ENCODE data around the gene TMEM59L. TPM values are rescaled to one million over a fixed set of nuclear protein-coding genes. Genes with fewer than 3 reads are reported as not detected.

TMEM59L gene
- polyA plus RNA-seq, 1 of the 3 experiments (the other 2 are of a cell fraction), result 9.6 TPM

DNA sequence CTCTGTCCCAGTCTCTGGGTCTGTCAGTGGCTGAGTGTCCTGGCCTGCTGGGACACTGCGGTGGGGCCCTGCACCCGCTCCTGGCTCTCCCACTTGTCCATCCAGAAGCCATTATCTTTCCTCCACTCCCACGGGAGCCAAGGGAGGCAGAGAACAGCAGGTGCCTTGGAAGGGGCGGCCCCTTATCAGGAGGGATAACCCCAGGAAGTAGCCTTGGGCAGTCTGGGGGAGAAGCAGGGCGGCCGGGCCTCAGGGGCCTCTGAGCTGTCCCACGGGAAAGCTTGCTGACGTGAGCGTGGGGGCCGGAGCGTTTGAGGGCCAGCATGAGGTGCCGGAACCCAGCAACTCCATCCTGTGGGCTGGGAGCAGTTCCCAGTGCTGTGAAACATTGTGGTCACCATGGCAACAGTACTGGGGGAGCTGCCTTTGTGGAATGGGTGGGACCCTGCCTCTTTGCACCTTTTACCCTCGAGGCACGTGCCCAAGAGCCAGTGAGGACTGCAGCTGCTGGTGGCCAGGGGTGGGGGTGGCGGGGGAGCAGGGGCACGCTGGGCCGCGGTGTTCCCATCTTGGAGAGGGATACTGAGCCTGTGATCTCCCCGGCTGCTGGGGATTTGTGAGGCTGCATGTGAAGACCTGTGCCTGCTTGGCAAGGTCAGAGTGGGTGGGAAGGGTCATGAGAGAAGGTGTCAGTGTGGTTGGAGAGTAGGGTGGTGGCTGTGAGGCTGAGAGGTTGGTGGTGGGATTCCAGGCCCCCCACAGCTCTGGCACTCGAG is 45.1 kb downstream of the TMEM59L start:
- peak; percentile 76 for DNase-seq
- WGBS (ENCODE audit: low lambda C conversion rate), result 76% methylated on average over 18 of the region's 20 CpGs
- H3F3A ChIP-seq (replicated peaks; ENCODE audit: insufficient read depth), result peaks cover 30% of the 10 kb centered on the region
- H3K27me3 ChIP-seq (ENCODE audit: insufficient read depth), result no peaks in the 10 kb centered on the region
- H3K4me2 ChIP-seq, result no peak overlapping the region
- no peak overlapping the region for H3K9ac ChIP-seq
- no peaks in the 10 kb centered on the region for H4K20me1 ChIP-seq (ENCODE audit: insufficient read depth)
- no peaks in the 10 kb centered on the region for H3K36me3 ChIP-seq (replicated peaks in 1 of 2; ENCODE audit: control insufficient read depth in 1 of 2, insufficient read depth in 2 of 2, low read length in 1 of 2)
- no peak for TF ChIP-seq TAF1 (IDR thresholded peaks at IDR 0.05; ENCODE audit: borderline replicate concordance, low read depth, low read length)
- no peak for TF ChIP-seq MEF2A (IDR thresholded peaks at IDR 0.05; ENCODE audit: borderline replicate concordance, low read depth)
- no peak for TF ChIP-seq CTCF (IDR thresholded peaks at IDR 0.05)
- TF ChIP-seq SIN3A (IDR thresholded peaks at IDR 0.05; ENCODE audit: borderline replicate concordance, low read depth, low read length), result no peak
- TF ChIP-seq CHD2 (IDR thresholded peaks at IDR 0.05; ENCODE audit: low read length, partially characterized antibody), result no peak
- no peak for TF ChIP-seq IRF3 (IDR thresholded peaks at IDR 0.05; ENCODE audit: low read depth, low read length)
- no peak for TF ChIP-seq EP300 (IDR thresholded peaks at IDR 0.05; ENCODE audit: borderline replicate concordance in 1 of 2, low read depth in 1 of 2, low read length in 1 of 2)
- TF ChIP-seq YY1 (IDR thresholded peaks at IDR 0.05; ENCODE audit: low read depth), result no peak
- TF ChIP-seq GABPA (IDR thresholded peaks at IDR 0.05; ENCODE audit: low read depth), result no peak
- no peak for TF ChIP-seq FOXM1 (IDR thresholded peaks at IDR 0.05; ENCODE audit: low read depth)
- no peak for TF ChIP-seq RAD21 (IDR thresholded peaks at IDR 0.05; ENCODE audit: low read length)
- no peak for TF ChIP-seq GATA2 (CRISPR knock-in tag; IDR thresholded peaks at IDR 0.05)
- TF ChIP-seq, protein P1, sequence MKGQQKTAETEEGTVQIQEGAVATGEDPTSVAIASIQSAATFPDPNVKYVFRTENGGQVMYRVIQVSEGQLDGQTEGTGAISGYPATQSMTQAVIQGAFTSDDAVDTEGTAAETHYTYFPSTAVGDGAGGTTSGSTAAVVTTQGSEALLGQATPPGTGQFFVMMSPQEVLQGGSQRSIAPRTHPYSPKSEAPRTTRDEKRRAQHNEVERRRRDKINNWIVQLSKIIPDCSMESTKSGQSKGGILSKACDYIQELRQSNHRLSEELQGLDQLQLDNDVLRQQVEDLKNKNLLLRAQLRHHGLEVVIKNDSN (IDR thresholded peaks at IDR 0.05; ENCODE audit: borderline replicate concordance, low read depth), result no peak
- H3K4me3 ChIP-seq (ENCODE audit: low read depth in 2 of 2, low read length in 1 of 2), result no peak overlapping the region
- no peaks in the 10 kb centered on the region for H3K9me3 ChIP-seq
- no peak overlapping the region for H2AFZ ChIP-seq (ENCODE audit: low read depth)
- CTCF ChIA-PET, result interaction anchor here (0.7 to 0.9 kb wide), 3 partner anchors 88 to 209 kb away, joined by 3 read pairs; no protein-coding TSS in a partner anchor
- H3K27ac ChIP-seq (ENCODE audit: low read depth in 2 of 2, low read length in 1 of 2), result no peak overlapping the region
- no peaks in the 10 kb centered on the region for H3K9me2 ChIP-seq
- H3K4me1 ChIP-seq (ENCODE audit: control insufficient read depth in 1 of 2, insufficient read depth in 2 of 2, low read depth in 1 of 2, low read length in 1 of 2), result peaks cover 13 to 27% of the 10 kb centered on the region in 2 experiments; a peak in 3 of 4 replicates
- 0 out of 2 replicates have a peak, but pooled peaks cover 3% of the 10 kb centered on the region for H3K79me2 ChIP-seq (ENCODE audit: insufficient read depth)
- POLR2A ChIA-PET, result no interaction called here

All from SK-N-SH (cell line).